Measurements from ENCODE around the gene CTNNBIP1. TPM values are rescaled to one million over a fixed set of nuclear protein-coding genes. Genes with fewer than 3 reads are reported as not detected.

Gene CTNNBIP1
- total and polyA plus RNA-seq, 3 experiments from 2014 or later: 9.1 to 12.9 (median 10.7) TPM

GRCh38 chr1:9836632-9836960, 73.5 kb downstream of the CTNNBIP1 start:
- Histone ChIP-seq H3K27me3 (ENCODE audit: insufficient read depth, low read length, poor library complexity, severe bottlenecking) (no peaks in the 10 kb centered on the region), H3K27ac (ENCODE audit: low read depth, low read length) (no peak overlapping the region), H3K9me3 (ENCODE audit: low read length) (no peaks in the 10 kb centered on the region), H3K4me3 (ENCODE audit: low read length) (no peak overlapping the region), H3K4me1 (ENCODE audit: insufficient read depth, low read length) (no peaks in the 10 kb centered on the region), H3K36me3 (ENCODE audit: insufficient read depth, low read length) (no peaks in the 10 kb centered on the region)
- H3K36me3 Mint-ChIP-seq: no peaks in the 10 kb centered on the region
- DNase-seq: peak in 1 of 5 donors; percentile 5
- no peak overlapping the region for H3K27ac Mint-ChIP-seq
- peaks cover 1 to 9% (median 4%) of the 10 kb centered on the region in 3 donors for H3K4me1 Mint-ChIP-seq
- CTCF ChIA-PET: no interaction called here
- no peaks in the 10 kb centered on the region for H3K27me3 Mint-ChIP-seq
- POLR2A ChIA-PET: no interaction called here
- no peaks in the 10 kb centered on the region for H3K9me3 Mint-ChIP-seq
- H3K4me3 Mint-ChIP-seq: no peak overlapping the region

DNA sequence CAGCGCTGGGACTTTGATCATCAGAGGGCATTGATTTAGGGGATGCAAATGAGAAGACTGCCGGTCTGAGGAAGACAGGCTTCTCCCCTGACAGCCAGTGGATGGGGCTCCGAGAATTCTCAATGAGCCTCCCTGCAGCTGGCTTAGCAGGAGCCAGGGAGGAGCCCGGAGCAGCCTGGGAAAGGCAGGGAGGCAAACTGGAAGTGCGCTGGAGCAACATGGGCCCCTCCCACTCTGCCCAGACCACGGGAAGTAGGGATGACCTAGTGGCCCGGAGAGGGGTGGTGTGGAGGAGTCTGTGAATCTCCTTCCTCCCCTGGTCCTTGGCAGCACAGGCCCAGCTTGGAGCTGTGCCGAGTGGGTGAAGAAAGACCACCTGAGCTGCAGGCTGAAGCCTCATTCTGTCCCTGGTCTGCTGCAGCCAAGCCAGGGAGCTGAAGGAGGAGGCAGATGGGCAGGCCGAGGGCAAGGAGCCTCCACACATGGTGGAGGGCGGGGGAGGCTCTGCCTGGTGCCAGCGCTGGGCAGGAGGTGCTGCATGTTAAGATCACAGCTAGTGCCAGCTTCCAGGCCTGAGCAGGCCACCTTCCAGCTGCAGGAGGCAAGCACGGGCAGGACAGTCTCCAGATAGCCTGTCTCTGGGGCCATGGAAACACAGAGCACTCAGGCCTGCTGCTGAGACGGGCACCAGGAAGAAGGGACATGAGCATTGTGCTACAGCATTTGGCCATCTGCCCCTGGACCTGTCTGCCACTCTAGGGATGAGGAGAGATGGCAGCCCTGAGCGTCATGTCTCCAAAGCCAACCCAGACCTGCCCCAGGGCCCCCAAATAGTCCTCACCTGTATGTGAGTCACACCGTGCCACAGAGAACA, 74.1 kb downstream of the CTNNBIP1 start:
- DNase-seq: peak in 1 of 5 donors; percentile 34
- no peaks in the 10 kb centered on the region for H3K9me3 Mint-ChIP-seq
- Histone ChIP-seq H3K4me3 (ENCODE audit: low read length) (no peak overlapping the region), H3K4me1 (ENCODE audit: insufficient read depth, low read length) (no peaks in the 10 kb centered on the region), H3K27me3 (ENCODE audit: insufficient read depth, low read length, poor library complexity, severe bottlenecking) (no peaks in the 10 kb centered on the region), H3K27ac (ENCODE audit: low read depth, low read length) (no peak overlapping the region), H3K36me3 (ENCODE audit: insufficient read depth, low read length) (no peaks in the 10 kb centered on the region), H3K9me3 (ENCODE audit: low read length) (no peaks in the 10 kb centered on the region)
- H3K4me3 Mint-ChIP-seq: no peak overlapping the region
- H3K36me3 Mint-ChIP-seq: no peaks in the 10 kb centered on the region
- ChIA-PET CTCF (no interaction called here), POLR2A (no interaction called here)
- no peaks in the 10 kb centered on the region for H3K27me3 Mint-ChIP-seq
- peak overlapping the region in 1 of 8 donors; percentile 68 for H3K27ac Mint-ChIP-seq
- peaks cover 1 to 9% (median 4%) of the 10 kb centered on the region in 3 donors for H3K4me1 Mint-ChIP-seq

DNA sequence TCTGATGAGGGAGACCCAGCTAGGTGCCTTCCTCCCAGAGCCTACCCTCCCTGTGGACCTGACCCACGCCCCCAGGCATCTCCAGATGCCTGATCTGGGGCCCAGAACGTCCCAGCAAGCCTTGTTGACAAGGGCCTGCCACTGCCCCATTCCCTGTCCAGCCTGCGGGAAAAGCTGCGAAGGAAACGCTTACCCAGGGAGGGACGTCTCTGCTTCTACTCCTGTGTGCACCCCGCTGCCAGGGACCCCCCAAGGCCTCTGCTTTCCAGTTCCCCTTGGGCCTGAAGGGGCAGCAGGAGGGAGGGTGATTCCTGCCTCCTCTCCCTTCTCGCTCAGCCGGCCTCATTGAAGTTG, 74.7 kb downstream of the CTNNBIP1 start:
- no peaks in the 10 kb centered on the region for H3K4me1 ChIP-seq (ENCODE audit: insufficient read depth, low read length)
- H3K4me1 Mint-ChIP-seq: peaks cover 1 to 9% (median 4%) of the 10 kb centered on the region in 3 donors
- H3K27me3 ChIP-seq (ENCODE audit: insufficient read depth, low read length, poor library complexity, severe bottlenecking): no peaks in the 10 kb centered on the region
- POLR2A ChIA-PET: no interaction called here
- H3K4me3 Mint-ChIP-seq: no peak overlapping the region
- no peaks in the 10 kb centered on the region for H3K9me3 ChIP-seq (ENCODE audit: low read length)
- H3K36me3 Mint-ChIP-seq: no peaks in the 10 kb centered on the region
- no peak overlapping the region for H3K4me3 ChIP-seq (ENCODE audit: low read length)
- no peaks in the 10 kb centered on the region for H3K36me3 ChIP-seq (ENCODE audit: insufficient read depth, low read length)
- no peak overlapping the region for H3K27ac Mint-ChIP-seq
- no peaks in the 10 kb centered on the region for H3K27me3 Mint-ChIP-seq
- CTCF ChIA-PET: no interaction called here
- H3K9me3 Mint-ChIP-seq: no peaks in the 10 kb centered on the region
- H3K27ac ChIP-seq (ENCODE audit: low read depth, low read length): no peak overlapping the region
- DNase-seq: peak in 1 of 5 donors; percentile 24

GRCh38 chr1:9833632-9834031, 76.4 kb downstream of the CTNNBIP1 start:
- H3K36me3 Mint-ChIP-seq: no peaks in the 10 kb centered on the region
- H3K27me3 ChIP-seq (ENCODE audit: insufficient read depth, low read length, poor library complexity, severe bottlenecking): no peaks in the 10 kb centered on the region
- H3K27me3 Mint-ChIP-seq: no peaks in the 10 kb centered on the region
- H3K27ac Mint-ChIP-seq: peak overlapping the region in 1 of 8 donors; percentile 38
- no peaks in the 10 kb centered on the region for H3K9me3 ChIP-seq (ENCODE audit: low read length)
- ChIA-PET CTCF (no interaction called here), POLR2A (no interaction called here)
- H3K36me3 ChIP-seq (ENCODE audit: insufficient read depth, low read length): no peaks in the 10 kb centered on the region
- no peak overlapping the region for H3K4me3 ChIP-seq (ENCODE audit: low read length)
- no peak overlapping the region for H3K4me3 Mint-ChIP-seq
- no peak overlapping the region for H3K27ac ChIP-seq (ENCODE audit: low read depth, low read length)
- H3K9me3 Mint-ChIP-seq: no peaks in the 10 kb centered on the region
- peaks cover 1 to 9% (median 4%) of the 10 kb centered on the region in 3 donors for H3K4me1 Mint-ChIP-seq
- no peak for DNase-seq
- no peaks in the 10 kb centered on the region for H3K4me1 ChIP-seq (ENCODE audit: insufficient read depth, low read length)

GRCh38 chr1:9827558-9828185, 82.4 kb downstream of the CTNNBIP1 start:
- CTCF ChIA-PET: interaction anchor here (2.3 kb wide), 1 partner anchor 43 kb away, joined by 7 read pairs; no protein-coding TSS in a partner anchor
- Histone ChIP-seq H3K4me3 (ENCODE audit: low read length) (no peak overlapping the region), H3K36me3 (ENCODE audit: insufficient read depth, low read length) (no peaks in the 10 kb centered on the region), H3K9me3 (ENCODE audit: low read length) (no peaks in the 10 kb centered on the region), H3K4me1 (ENCODE audit: insufficient read depth, low read length) (peaks cover 18% of the 10 kb centered on the region), H3K27me3 (ENCODE audit: insufficient read depth, low read length, poor library complexity, severe bottlenecking) (no peaks in the 10 kb centered on the region), H3K27ac (ENCODE audit: low read depth, low read length) (no peak overlapping the region)
- Mint-ChIP-seq H3K4me1 (peaks cover 20 to 24% (median 23%) of the 10 kb centered on the region in 3 donors), H3K36me3 (peaks cover 0 to 4% (median 0%) of the 10 kb centered on the region in 3 donors), H3K27ac (no peak overlapping the region), H3K27me3 (no peaks in the 10 kb centered on the region), H3K9me3 (no peaks in the 10 kb centered on the region), H3K4me3 (peak overlapping the region in 1 of 7 donors; percentile 48)
- DNase-seq: peak in 1 of 5 donors; percentile 45
- POLR2A ChIA-PET: interaction anchor here (0.6 kb wide), 1 partner anchor 25 kb away, joined by 3 read pairs; no protein-coding TSS in a partner anchor

GRCh38 chr1:9826616-9827015, 83.5 kb downstream of the CTNNBIP1 start:
- H3K9me3 Mint-ChIP-seq: no peaks in the 10 kb centered on the region
- H3K36me3 ChIP-seq (ENCODE audit: insufficient read depth, low read length): no peaks in the 10 kb centered on the region
- no peak for DNase-seq
- peaks cover 30 to 34% (median 34%) of the 10 kb centered on the region in 3 donors for H3K4me1 Mint-ChIP-seq
- POLR2A ChIA-PET: no interaction called here
- peaks cover 0 to 5% (median 0%) of the 10 kb centered on the region in 3 donors for H3K36me3 Mint-ChIP-seq
- H3K27me3 ChIP-seq (ENCODE audit: insufficient read depth, low read length, poor library complexity, severe bottlenecking): no peaks in the 10 kb centered on the region
- no peaks in the 10 kb centered on the region for H3K9me3 ChIP-seq (ENCODE audit: low read length)
- peak overlapping the region in 2 of 7 donors; percentile 0 to 88 for H3K4me3 Mint-ChIP-seq
- peak overlapping the region in 6 of 8 donors; percentile 64 to 94 (median 88) for H3K27ac Mint-ChIP-seq
- H3K4me1 ChIP-seq (ENCODE audit: insufficient read depth, low read length): peaks cover 28% of the 10 kb centered on the region
- H3K4me3 ChIP-seq (ENCODE audit: low read length): no peak overlapping the region
- no peak overlapping the region for H3K27ac ChIP-seq (ENCODE audit: low read depth, low read length)
- CTCF ChIA-PET: interaction anchor here (0.8 to 1.4 kb wide), 5 partner anchors 24 to 211 kb away, joined by 3 to 5 read pairs (median 4); partner anchors contain the start of gene PIK3CD
- H3K27me3 Mint-ChIP-seq: no peaks in the 10 kb centered on the region

DNA sequence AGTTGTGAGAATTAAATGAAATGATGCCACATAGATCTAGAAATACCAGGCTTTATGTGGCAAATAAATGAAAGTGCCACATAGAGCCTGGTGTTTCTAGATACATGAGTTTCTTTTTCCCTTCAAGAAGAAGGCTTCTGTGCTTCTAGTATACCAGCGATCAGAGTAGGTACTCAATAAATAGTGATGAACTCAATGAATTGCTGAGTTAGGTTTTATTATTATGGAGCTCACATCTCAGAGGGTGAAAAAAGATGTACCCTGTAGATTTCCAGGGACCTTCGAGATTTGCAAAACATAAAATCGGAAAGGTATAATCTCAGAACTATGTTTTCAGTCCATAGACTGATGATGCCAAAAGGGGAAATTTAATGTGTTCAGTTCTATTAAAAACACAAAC, 84.0 kb downstream of the CTNNBIP1 start:
- Histone ChIP-seq H3K27ac (ENCODE audit: low read depth, low read length) (no peak overlapping the region), H3K27me3 (ENCODE audit: insufficient read depth, low read length, poor library complexity, severe bottlenecking) (no peaks in the 10 kb centered on the region), H3K9me3 (ENCODE audit: low read length) (no peaks in the 10 kb centered on the region), H3K4me3 (ENCODE audit: low read length) (no peak overlapping the region), H3K4me1 (ENCODE audit: insufficient read depth, low read length) (peaks cover 28% of the 10 kb centered on the region), H3K36me3 (ENCODE audit: insufficient read depth, low read length) (no peaks in the 10 kb centered on the region)
- Mint-ChIP-seq H3K27me3 (no peaks in the 10 kb centered on the region), H3K4me3 (peak overlapping the region; percentile 69 to 88 (median 80)), H3K4me1 (peaks cover 33 to 38% (median 38%) of the 10 kb centered on the region in 3 donors), H3K9me3 (no peaks in the 10 kb centered on the region), H3K36me3 (peaks cover 0 to 5% (median 0%) of the 10 kb centered on the region in 3 donors), H3K27ac (peak overlapping the region; percentile 85 to 96 (median 90))
- ChIA-PET POLR2A (no interaction called here), CTCF (interaction anchor here (0.8 to 1.4 kb wide), 6 partner anchors 12 to 210 kb away, joined by 3 to 5 read pairs (median 4); partner anchors contain the start of gene PIK3CD)
- DNase-seq: no peak
